ENCODE data around the gene TRABD2A.

GRCh38 chr2:84891355-84892010, 10.6 kb upstream of the TRABD2A start:
- TF ChIP-seq POLR2A (IDR thresholded peaks at IDR 0.05) = no peak
- no peak for TF ChIP-seq CTCF (IDR thresholded peaks at IDR 0.05)
